Mucosa of descending colon (tissue), 3 donors: ENCODE measurements around the gene ERF. TPM values are rescaled to one million over a fixed set of nuclear protein-coding genes. Genes with fewer than 3 reads are reported as not detected.
A peak's percentile ranks its signal among the peaks of the same experiment; 100 is the strongest.

Experiments
- ATAC-seq: fragments of 200-7000 bp; cut with Tn5 transposase; one replicate; pipeline ENCODE4 v1.9.1; 2020; ENCODE audit warnings: mild to moderate bottlenecking, moderate library complexity
- DNase-seq, 3 donors: peaks; one replicate each; pipeline ENCODE4 v3.0.0-alpha.2; 2020
- H3K36me3 ChIP-seq: fragments of 200-600 bp; one replicate; pipeline ENCODE4 v1.8.0; 2021; ENCODE audit warnings: low read depth, mild to moderate bottlenecking
- H3K4me1 ChIP-seq: fragments of 200-600 bp; one replicate; pipeline ENCODE4 v1.8.0; 2021; ENCODE audit warnings: low read depth, mild to moderate bottlenecking
- H3K4me3 ChIP-seq: fragments of 200-600 bp; one replicate; pipeline ENCODE4 v1.8.0; 2021; ENCODE audit warnings: mild to moderate bottlenecking
- H3K9me3 ChIP-seq: fragments of 200-600 bp; one replicate; pipeline ENCODE4 v1.8.0; 2021; ENCODE audit warnings: mild to moderate bottlenecking
- intact Hi-C, 2 donors: fragments of 100-400 bp; cut with DNase I in 1 of 2; cut with micrococcal nuclease in 1 of 2; formaldehyde crosslinking; loops; one replicate each; pipeline versions ENCODE4 v1.11.0 to v1.11.1; 2022; cut with DNase I, micrococcal nuclease
- total RNA-seq, 3 donors: library from RNA; stranded (reverse); fragmentation: NEBNext Ultra II Directional in 2 of 3; extraction: Animal tissue kit (Norgen Biotek cat#: 25700) in 2 of 3; gene quantifications; one replicate each; pipeline versions ENCODE4 v1.2.1 to v1.2.4, GENCODE V29; 2021 to 2023
- TF ChIP-seq, protein P1 (sequence below): fragments of 200-600 bp; IDR thresholded peaks from one replicate; pipeline ENCODE4 v1.8.0; 2022; ENCODE audit warnings: antibody characterized with exemption, mild to moderate bottlenecking
- donor health status: DM: no; HTN: no; CAD: no; lungs with moderate emphysema.
- donor health status: DM: no; HTN: no; CAD: no.
- donor health status: DM: no; HTN: yes; CAD: no.

Gene ERF
- total RNA-seq, 3 donors from 2014 or later, result 35.7 to 75.2 (median 42.0) TPM

DNA sequence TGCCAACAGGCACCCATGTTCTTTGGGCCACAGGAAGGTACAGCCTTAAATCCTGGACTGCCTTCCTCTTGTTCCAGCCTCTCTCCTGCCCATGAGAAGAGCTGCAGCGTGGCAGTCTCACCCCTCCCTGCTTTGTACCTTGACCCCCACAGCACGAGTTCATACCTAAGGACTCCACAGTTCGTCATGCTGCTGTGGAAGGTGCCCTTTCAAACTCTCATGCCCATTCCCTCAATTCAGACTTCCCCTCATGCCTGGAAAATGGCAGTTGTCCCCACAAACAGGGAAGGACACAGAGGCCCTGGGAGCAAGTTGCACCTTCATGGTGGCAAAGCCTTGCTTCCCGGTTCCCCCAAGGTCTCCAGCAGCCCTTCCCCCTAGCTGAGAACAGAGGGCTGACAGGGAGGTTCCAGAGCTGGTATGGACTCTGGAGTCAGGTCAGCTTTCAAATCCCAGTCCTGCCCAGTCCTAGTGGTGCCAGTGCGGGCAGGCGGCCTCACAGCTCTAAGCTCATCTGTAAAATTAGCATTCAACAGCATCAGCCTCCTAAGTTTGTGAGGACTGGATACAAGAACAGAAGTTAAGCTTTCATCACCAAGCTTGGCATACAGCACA is 21.1 kb downstream of the ERF start:
- DNase-seq, result no peak
- Histone ChIP-seq H3K4me3 (no peak overlapping the region), H3K9me3 (no peaks in the 10 kb centered on the region), H3K4me1 (peaks cover 6% of the 10 kb centered on the region), H3K36me3 (no peaks in the 10 kb centered on the region)
- ATAC-seq, result peak; percentile 69
- intact Hi-C loops, result no loop called here
- TF ChIP-seq, protein P1, sequence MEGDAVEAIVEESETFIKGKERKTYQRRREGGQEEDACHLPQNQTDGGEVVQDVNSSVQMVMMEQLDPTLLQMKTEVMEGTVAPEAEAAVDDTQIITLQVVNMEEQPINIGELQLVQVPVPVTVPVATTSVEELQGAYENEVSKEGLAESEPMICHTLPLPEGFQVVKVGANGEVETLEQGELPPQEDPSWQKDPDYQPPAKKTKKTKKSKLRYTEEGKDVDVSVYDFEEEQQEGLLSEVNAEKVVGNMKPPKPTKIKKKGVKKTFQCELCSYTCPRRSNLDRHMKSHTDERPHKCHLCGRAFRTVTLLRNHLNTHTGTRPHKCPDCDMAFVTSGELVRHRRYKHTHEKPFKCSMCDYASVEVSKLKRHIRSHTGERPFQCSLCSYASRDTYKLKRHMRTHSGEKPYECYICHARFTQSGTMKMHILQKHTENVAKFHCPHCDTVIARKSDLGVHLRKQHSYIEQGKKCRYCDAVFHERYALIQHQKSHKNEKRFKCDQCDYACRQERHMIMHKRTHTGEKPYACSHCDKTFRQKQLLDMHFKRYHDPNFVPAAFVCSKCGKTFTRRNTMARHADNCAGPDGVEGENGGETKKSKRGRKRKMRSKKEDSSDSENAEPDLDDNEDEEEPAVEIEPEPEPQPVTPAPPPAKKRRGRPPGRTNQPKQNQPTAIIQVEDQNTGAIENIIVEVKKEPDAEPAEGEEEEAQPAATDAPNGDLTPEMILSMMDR, result no peak

DNA sequence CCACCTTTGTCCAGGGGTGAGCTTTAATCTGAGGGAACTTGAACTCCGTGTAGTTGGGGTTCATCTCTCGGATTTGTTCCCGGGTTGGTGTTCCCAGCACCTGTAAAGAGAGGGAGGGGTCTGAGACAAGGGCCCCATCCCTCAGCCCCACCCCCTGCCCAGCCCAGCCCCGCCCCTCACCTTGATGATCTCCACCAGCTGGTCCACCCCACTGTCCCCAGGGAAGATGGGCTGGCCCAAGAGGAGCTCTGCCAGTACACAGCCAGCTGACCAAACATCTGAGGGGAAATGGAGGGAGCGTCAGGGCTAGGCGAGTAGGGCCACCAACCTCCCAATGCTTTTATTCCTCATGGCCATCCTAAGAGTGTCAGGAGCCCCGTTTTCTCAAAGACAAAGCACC is 21.8 kb downstream of the ERF start:
- Histone ChIP-seq H3K4me1 (peaks cover 6% of the 10 kb centered on the region), H3K4me3 (no peak overlapping the region), H3K36me3 (no peaks in the 10 kb centered on the region), H3K9me3 (no peaks in the 10 kb centered on the region)
- intact Hi-C loops, result no loop called here
- ATAC-seq (peak; percentile 7), DNase-seq (no peak)
- TF ChIP-seq, protein P1, result no peak

DNA sequence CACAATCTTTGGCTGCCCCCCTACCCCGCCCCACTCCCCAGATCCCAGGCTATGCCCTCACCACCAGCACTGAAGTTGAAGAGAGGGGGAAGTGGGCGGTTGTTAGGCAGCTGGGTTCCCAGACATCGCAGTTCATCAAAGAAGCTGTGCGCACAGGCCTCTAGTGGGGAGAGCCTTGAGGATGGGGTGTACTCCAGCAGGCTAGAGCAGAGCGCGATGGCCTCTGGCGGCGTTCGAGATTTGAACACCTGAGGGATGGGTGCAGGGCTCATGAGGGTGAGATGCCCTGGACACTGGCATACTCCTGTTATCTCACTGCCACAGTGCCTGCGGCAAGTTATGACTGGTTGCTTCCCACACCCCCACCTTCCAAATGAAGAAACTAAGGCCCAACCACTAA is 22.5 kb downstream of the ERF start:
- intact Hi-C loops, result no loop called here
- no peak for DNase-seq
- H3K4me3 ChIP-seq, result no peak overlapping the region
- H3K36me3 ChIP-seq, result no peaks in the 10 kb centered on the region
- no peak for ATAC-seq
- H3K9me3 ChIP-seq, result no peaks in the 10 kb centered on the region
- H3K4me1 ChIP-seq, result peaks cover 6% of the 10 kb centered on the region
- TF ChIP-seq, protein P1, result no peak

GRCh38 chr19:42230571-42230970 is 24.4 kb downstream of the ERF start:
- TF ChIP-seq, protein P1, result no peak
- H3K9me3 ChIP-seq, result no peaks in the 10 kb centered on the region
- ATAC-seq (no peak), DNase-seq (no peak)
- peaks cover 6% of the 10 kb centered on the region for H3K4me1 ChIP-seq
- H3K36me3 ChIP-seq, result no peaks in the 10 kb centered on the region
- no peak overlapping the region for H3K4me3 ChIP-seq
- intact Hi-C loops, result no loop called here

GRCh38 chr19:42229855-42230351 is 25.0 kb downstream of the ERF start:
- no peak for DNase-seq
- no peak for ATAC-seq
- Histone ChIP-seq H3K36me3 (no peaks in the 10 kb centered on the region), H3K4me3 (no peak overlapping the region), H3K9me3 (no peaks in the 10 kb centered on the region), H3K4me1 (peaks cover 6% of the 10 kb centered on the region)
- intact Hi-C loops, result no loop called here
- TF ChIP-seq, protein P1, result no peak
